Skeletal muscle cell (primary cell): ENCODE data around the gene TMEM232.
"Not testable (repeated sequence)": the region's sequence is repeated elsewhere in the genome, so short reads cannot be mapped to it uniquely, and the experiment has no call there.

Experiments
- DNase-seq: peaks from one replicate; pipeline ENCODE4 v3.0.0-alpha.2; 2010; ENCODE audit warnings: low read depth
- H3K4me3 ChIP-seq: 2 replicates; pipeline ENCODE4 v1.5.1; 2011; ENCODE audit warnings: low read depth, mild to moderate bottlenecking, control low read depth, low read length, moderate library complexity

TMEM232 gene

DNA sequence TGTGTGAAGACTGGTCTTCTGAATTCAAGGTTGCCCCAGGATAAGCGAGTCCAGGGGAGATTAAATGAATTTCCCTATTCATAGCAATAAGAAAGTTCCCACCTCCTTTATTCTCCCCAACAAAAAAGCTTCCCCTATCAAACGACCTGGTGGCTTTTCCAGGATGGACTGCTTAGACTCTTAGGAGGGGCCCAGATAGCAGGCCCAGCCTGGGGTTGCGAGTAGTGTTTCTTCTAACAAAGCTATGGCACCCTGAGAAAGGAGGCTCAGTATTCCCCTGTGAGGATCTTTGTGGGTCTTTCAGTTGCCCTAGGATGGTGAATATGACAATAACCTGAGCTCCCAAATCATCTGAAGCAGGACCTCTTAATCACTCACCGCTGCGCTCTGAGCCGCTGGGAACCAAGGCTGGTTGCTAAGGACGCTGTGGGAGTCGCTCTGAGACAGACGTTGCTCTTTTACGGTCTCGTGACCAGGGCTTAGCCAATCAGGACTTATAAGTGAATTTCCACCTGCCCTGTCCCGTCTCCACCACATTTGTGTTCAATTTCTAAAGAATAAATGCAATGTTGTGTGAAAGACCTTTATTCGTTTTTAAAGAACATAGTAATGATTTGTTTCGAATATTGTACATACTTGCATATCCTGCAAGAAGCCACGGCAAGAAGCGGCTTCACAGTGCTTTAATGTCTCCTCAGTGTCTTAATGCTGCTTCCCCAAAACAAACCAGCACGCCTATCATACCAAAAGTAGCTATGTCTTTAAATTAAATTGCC, at the start of gene TMEM232:
TMEM232 (minus strand) TSS at position 423 of the 776 bp plus-strand sequence. CDS start 59,319 bp downstream, outside the sequence.
- DNase-seq: peak; percentile 21
- H3K4me3 ChIP-seq: peak within 1 kb of the TSS; percentile 47

DNA sequence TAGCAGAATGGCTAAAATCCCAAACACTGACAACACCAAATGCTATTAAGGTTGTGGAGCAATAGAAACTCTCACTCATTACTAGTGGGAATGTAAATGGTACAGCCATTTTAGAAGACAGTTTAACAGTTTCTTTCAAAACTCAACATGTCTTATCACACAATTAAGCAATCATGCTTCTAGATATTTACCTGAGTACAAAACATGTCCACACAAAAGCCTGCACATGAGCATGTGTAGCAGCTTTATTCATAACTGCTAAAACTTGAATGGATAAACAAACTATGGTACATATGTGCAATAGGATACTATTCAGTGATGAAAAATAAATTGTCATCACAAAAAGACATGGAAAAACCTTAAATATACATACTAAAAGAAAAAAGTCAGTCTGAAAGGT, 43.8 kb upstream of the TMEM232 start:
- DNase-seq: no peak
- no peak overlapping the region for H3K4me3 ChIP-seq

DNA sequence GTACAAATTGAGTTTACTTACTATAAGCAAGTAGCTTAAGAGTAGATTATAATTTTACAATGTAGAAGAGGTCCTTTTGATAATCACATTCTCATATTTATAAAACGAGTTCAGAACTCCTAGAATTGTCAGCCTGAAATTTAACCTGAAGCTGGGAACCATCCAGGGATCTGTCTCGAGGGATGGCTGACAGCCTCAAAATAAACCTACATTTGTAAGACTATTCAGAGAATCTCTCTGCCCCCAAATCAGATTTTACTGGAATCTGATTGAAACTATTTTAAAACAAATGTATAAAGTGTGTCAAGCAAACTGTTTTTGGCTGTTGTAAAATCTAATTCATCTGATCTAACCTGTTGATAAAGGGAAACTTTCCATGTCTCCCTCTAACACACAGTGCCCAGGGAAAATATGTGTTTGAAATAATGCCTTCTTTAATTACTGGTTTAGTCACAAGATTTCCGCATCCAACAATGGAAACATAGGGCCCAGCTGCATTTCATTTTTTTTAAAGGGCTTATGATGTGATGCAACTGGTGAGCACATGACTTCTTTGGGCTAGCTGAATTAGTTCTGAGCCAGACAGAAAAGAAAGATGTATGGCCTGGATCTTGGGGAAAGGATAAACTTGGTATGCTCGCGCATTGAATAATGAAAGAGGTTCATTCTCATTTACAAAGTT, 42.7 kb upstream of the TMEM232 start:
- DNase-seq: peak; percentile 47
- no peak overlapping the region for H3K4me3 ChIP-seq

DNA sequence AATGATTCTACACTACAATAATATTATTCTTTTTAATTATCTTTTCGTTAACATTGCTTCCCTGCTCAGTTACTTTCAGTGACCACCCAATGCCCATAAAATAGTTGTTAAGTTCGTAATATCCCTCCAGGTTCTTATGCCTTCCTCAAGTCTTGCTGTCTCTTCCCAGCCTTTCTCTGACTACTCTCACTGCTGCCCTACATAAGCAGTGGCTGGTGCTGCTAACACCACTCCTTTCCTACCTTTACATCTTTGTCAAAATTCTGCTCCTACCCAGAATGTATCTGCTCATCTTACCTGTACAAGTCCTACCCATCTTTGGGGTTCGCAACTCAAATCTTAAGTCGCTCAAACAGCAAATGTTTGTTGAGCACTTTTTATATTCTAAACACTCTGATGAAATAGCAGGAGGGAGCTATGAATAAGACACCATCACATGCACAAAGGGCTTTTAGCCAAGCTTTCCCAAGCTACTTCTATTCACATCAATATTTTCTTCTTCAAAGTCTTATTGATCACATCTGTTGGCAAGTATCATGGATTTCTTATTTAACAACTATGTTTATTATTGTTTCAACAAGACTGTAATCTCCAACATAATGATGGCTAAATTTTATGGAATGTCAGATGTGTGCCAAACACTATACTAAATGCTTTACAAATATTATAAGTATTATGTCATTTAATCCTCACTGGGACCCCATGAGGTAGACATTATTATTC, 41.8 kb upstream of the TMEM232 start:
- peak; percentile 19 for DNase-seq

DNA sequence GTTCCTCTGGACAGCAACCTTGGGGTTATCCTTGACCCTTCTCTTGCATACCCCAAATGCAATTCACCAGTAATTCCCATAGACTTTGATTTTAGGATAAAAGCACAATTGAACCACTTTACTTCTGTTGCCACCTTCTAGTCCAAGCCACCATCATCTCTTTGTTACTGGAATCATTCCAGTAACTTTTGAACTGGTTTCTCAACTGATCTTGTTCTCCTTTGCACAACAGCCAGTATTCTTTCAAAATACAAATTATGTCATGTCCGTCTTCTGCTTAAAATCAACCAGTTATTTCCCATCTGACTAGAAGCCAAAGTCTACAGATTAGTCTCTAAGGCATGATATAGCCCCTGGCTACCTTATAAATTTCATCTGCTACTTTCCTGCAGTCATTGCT, 33.7 kb upstream of the TMEM232 start:
- no peak overlapping the region for H3K4me3 ChIP-seq
- no peak for DNase-seq

More for the DNA sequence above, 41.8 kb upstream of the TMEM232 start:
- H3K4me3 ChIP-seq: no peak overlapping the region

DNA sequence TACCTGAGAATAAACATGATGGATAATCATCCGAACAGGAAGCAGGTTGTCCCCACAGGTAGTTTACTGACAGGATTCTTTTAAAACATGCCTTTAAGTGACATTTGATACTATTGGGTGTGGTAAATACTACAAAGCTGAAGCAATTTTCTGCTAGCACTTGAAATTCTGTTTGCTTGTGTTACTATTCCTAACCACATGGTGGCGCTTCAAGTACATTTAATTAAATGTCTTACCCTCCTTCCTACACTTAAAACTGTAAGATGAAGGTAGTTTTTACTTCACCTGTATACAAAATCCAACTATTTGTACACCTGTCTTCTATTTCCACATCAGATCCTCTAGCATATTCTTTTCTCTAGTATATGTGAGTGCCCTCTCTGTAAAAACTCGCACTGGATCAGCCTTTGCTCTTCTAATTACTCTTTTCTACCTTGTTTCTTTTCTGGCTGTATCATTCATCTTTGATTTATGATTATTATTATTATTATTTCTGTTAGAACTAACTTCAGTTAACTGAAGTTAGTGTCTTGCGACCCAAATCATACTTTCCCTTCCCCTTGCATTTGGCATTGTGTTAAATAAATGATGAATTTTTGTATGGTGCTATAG, 30.8 kb upstream of the TMEM232 start:
- DNase-seq: no peak
- no peak overlapping the region for H3K4me3 ChIP-seq

DNA sequence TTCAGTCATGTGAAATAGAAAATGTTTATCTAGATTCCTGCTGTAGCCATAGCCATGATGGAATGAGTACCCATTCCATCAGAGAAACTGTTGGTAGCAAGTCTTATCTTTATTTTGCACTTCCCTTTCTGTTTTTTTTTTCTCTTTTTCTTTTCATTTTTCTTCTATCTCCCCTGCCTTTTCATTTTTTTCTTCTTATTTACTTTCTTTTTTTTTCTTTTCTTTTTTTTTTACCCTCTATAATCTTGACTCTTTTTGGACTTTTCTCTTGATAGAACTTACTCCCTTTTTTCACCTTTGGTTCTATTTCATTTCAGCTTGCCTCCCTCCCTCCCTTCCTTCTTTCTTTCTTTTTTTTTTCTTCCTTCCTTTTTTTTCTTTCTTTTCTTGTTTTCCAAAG, 27.7 kb upstream of the TMEM232 start:
- no peak overlapping the region for H3K4me3 ChIP-seq
- DNase-seq: no peak

DNA sequence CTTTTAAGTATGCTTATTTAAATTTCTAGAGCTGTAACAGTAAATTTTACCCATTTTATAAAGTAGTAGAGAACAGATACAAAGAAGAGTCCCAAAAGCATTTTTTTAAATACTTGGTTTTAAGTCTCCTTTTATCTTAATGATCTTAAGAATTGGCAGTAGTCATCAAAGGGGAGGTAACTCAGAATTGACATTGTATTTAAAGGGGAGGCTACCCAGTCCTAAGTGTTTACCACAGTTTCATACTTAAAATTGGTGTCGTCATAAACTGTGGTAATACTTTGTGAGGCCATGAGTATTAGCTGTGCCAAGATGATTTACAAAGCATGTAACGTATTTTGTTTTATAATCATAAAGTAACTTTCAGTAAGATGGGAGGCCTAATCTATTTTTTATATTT, 27.1 kb upstream of the TMEM232 start:
- no peak overlapping the region for H3K4me3 ChIP-seq
- no peak for DNase-seq

DNA sequence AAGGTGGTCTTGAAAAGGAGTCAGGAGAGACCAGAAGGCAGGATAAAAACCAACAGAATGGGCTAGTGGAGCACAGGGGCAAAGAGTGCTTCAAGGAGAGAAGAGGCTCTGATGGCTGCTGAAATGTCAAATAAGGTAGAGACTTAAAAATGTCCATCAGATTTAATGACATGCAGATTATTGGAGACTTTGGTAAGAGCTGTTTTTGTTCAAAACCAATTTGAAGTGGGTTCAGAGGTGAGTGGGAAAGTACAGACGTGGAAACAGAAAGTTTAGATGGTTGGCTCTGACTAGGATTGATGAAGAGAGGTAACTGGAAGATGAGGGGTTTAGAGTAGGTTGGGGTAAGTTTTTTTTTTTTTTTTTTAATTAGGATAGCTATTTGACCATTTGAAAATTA, 26.5 kb upstream of the TMEM232 start:
- H3K4me3 ChIP-seq: no peak overlapping the region

DNA sequence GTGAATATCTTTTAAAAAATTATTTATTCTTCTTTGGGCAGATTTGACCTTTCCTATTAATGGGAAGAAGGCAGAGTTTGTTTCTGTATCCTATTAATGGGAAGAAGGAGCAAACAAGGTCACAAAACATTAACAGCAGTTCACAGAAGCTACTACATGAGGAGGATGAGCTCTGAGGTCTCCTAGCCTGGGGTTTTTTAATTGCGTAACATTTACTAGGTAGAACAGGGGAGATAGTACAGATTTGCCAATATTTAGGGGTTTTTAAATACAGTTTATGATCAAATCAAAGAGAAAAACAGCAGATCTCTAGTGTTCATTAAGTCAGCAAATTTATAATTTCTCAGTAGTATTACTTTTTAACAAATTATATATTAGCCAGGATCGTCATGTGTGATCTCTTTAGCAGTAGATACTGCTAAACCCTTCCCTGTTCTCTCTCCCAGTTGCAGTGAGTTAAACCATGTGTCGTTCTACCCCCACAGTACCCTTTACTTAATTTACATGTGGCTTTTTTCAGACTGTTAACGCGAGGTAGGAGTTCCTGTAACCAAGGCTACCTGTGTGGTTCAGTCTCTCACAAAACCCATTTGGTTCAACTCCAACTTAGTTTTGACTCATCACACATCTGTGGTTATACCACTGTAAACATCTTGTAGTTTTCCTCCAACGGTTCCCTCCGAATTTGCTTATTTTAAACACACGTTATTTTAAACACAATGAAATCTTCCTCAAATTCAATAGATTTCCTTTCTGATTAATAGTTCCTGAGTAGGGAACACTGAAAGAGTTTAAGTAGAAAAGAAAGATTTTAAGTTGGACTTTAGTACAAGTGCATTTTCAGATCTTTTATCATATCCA, 25.7 kb upstream of the TMEM232 start:
- no peak for DNase-seq
- H3K4me3 ChIP-seq: no peak overlapping the region

More for the DNA sequence above, 26.5 kb upstream of the TMEM232 start:
- DNase-seq: no peak

DNA sequence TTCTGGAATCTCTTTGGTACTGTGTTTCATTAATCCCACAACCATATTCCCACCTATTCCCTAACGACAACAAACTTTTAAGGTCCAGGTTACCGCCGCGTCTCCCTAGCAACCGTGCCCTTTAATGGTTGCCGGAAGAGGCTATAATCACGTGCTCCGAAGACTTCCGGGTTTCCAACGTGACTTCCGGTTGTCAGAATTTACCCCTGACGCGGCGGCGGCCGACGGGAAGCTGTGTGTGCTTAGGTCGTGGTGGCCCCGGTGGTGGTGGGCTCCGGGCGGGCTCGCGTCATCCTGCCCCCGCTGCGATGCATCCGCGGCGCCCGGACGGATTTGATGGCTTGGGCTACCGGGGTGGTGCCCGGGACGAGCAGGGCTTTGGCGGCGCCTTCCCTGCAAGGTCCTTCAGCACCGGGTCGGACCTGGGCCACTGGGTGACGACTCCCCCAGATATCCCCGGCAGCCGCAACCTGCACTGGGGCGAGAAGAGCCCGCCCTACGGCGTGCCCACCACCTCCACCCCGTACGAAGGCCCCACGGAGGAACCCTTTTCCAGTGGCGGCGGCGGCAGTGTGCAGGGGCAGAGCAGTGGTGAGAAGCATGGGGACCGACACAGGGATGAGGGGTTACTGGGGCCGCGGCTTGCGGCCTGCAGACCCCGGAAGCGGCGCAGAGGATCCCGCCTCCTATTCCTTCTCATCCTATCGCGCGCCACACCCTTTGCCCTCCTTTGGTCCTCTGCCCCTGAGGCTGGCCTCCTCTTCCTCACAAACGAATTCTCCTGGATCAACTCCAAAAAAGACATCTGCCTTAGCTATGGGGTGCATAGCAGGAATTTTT, 12.6 kb upstream of the TMEM232 start, which contains the start of gene SLC25A46:
SLC25A46 (plus strand) TSS at position 196 of the 840 bp plus-strand sequence; CDS start at position 309, 113 bp downstream.
- peak within 1 kb of the TSS; percentile 94 for H3K4me3 ChIP-seq
- peak; percentile 48 for DNase-seq

DNA sequence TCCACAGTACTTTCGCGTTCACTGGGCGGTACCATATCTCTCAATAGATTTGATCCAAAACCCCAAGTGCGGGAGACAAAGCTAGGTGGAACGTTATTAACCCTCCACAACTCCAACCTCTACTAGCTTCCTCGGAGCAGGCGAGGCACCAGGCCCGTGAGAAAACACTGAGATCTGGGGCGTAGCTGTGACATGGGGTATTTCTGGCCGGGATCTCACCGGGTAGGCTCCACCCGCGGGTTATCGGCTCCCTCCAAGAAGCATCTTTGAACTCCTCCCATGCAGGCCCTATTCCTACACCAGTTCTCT, 12.0 kb upstream of the TMEM232 start:
- DNase-seq: no peak
- peak overlapping the region; percentile 94 for H3K4me3 ChIP-seq

DNA sequence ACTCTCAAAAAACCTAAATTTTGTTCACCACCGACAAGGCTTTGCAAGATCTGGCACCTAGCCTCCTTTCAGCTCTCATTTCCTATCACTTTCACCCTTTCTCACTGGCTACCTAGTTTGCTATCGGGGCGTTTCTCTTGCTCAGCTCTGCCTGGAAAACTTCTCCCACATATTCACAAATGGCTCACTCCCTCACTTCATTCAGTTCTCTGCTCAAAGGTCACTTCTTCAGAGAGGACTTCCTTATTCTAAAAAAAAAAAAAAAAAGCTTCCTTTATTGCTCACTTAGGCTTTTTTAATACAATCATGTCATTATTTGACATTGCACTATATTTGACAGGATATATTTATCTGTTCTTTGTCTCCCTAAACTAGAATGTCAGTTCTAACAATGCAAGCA, 10.3 kb upstream of the TMEM232 start:
- no peak overlapping the region for H3K4me3 ChIP-seq
- DNase-seq: no peak

DNA sequence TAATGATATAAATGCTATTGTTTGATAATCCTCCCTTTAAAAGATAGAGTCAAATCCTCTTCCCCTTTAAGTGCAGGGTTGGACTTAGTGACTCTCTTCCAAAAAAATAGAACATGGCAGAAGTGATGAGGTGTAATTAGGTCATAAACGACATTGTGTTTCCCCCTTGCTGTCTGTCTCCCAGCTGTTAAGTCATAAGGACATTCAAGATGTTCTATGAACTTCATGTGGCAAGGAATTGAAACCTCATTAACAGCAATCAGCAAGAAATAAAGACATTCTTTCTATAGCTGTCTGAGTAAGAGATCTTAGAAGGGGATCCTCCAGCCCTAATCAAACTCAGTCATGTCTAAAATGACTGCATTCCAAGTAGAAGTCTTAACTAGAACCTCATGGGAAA, 9.1 kb upstream of the TMEM232 start:
- H3K4me3 ChIP-seq: no peak overlapping the region
- DNase-seq: no peak

DNA sequence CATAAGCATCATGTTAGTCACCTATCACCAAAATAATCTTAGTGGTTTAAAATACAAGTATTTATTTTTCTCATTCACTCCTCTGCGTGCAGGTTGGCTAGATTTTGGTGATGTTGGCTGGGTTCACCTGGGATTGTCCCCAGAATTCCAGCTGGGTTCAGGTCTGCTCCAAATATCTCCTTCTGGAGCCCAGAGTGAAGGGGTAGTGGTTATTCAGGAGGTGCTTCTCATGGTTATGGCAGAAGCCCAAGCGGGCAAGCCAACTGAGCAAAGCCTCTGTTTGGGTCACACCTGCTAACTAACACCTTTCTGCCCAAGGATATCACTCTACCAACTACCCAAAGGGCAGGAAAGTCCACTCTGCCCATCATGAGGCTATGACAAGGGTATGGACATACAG, 7.6 kb upstream of the TMEM232 start:
- H3K4me3 ChIP-seq: no peak overlapping the region
- no peak for DNase-seq

DNA sequence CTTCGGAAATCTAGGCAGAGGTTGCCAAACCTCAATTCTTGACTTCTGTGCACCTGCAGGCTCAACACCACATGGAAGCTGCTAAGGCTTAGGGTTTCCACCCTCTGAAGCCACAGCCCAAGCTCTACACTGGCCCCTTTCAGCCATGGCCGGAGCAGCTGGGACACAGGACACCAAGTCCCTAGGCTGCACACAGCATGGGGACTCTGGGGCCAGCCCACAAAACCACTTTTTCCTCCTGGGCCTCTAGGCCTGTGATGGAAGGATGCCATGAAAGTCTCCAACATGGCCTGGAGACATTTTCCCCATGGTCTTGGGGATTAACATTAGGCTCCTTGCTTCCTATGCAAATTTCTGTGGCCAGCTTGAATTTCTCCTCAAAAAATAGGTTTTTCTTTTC, 5.0 kb upstream of the TMEM232 start:
- not testable (repeated sequence) for DNase-seq

DNA sequence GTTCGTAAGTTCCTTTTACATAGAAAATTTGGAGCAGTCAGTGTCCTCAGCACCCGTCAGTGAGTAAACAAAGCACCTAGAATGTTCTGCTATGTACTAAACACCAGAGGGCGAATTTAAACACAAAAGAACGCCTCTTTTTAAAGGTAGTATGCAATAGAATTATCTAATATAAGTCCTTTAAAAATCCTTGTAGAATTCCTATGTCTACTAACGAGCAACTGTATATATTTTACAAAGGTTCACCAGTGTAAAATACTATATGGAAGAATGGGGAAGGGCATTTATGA, 499 bp upstream of the TMEM232 start:
- peak overlapping the region; percentile 47 for H3K4me3 ChIP-seq
- DNase-seq: no peak

More for the DNA sequence above, 5.0 kb upstream of the TMEM232 start:
- H3K4me3 ChIP-seq: not testable (repeated sequence)

DNA sequence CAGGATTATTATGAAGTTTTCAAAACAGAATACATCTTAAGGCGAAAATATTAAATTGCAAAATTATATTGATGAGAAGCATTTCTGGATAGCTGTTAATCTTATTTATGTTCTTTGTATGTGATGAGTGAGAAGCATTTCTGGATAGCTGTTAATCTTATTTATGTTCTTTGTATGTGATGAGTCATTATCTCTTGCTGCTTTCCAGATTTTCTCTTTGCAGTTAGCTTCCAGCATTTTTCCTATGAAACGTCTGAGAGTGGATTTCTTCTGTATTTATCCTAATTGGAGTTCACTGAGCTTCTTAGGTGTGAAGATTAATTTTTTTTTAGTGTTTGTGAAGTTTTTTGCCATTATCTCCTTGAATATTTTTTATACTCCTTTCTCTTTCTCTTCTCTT, 8.2 kb downstream of the TMEM232 start:
- peak; percentile 13 for DNase-seq
- H3K4me3 ChIP-seq: no peak overlapping the region
